GM12878 (cell line): ENCODE data around the gene APPBP2.

Source experiments
- BRCA1 ChIP-seq: IDR thresholded peaks from 2 replicates; pipeline ENCODE4 v1.6.1; 2011; ENCODE audit warnings: low read depth, low read length, improper control_type of control experiment
- MTA2 ChIP-seq: fragments of 450-650 bp; IDR thresholded peaks from 2 replicates; pipeline ENCODE4 v1.6.1; 2016; ENCODE audit warnings: low read depth, mild to moderate bottlenecking, moderate library complexity
- POLR2AphosphoS5 ChIP-seq: IDR thresholded peaks from 2 replicates; pipeline ENCODE4 v1.6.1; 2011; ENCODE audit warnings: mild to moderate bottlenecking, low read length, inconsistent platforms
- RCOR1 ChIP-seq: conservative IDR thresholded peaks from 2 replicates; pipeline ENCODE4 v1.6.1; 2012; ENCODE audit warnings: low read depth, low read length, improper control_type of control experiment
- ZBED1 ChIP-seq: IDR thresholded peaks from 2 replicates; pipeline ENCODE4 v1.6.1; 2016; ENCODE audit warnings: borderline replicate concordance
- TF ChIP-seq, protein P1 (sequence below), 3 experiments: IDR thresholded peaks in 2 of 3; conservative IDR thresholded peaks in 1 of 3; 2 replicates each; pipeline ENCODE4 v1.5.1; 2011; ENCODE audit warnings: low read depth in 3 of 3, low read length in 3 of 3, mild to moderate bottlenecking in 3 of 3, control low read depth in 2 of 3, moderate library complexity in 2 of 3, inconsistent platforms in 1 of 3, mixed read lengths in 1 of 3; ENCODE audit not compliant: control insufficient read depth in 2 of 3, insufficient read depth in 1 of 3; ENCODE audit errors: extremely low read depth in 1 of 3
- TF ChIP-seq, protein P2 (sequence below): IDR thresholded peaks from 2 replicates; pipeline ENCODE4 v1.6.1; 2011; ENCODE audit warnings: borderline replicate concordance, low read depth, mild to moderate bottlenecking, moderate library complexity, mixed read lengths, low read length; ENCODE audit not compliant: insufficient read depth; ENCODE audit errors: extremely low read length

DNA sequence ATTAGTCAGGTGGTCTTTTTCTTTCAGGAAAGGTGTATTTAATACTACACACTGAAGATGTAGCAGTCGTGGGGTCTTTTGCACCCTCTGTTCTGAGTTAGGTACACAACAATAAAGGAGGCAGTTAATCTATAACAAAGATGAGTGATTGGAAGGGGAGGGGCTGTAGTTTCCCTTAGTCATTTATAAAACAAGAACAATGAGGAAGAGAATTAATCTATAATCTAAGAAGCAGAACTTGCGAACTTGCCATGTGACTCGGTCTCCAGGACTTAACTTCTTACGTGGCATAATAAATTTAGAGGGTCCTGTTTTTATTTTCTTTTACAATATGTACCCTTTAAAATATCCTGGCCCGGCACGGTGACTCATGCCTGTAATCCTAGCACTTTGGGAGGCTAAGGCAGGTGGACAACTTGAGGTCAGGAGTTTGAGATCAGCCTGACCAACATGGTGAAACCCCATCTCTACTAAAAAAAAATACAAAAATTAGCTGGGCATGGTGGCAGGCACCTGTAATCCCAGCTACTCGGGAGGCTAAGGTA, 8.6 kb upstream of the APPBP2 start:
- TF ChIP-seq BRCA1 (no peak), ZBED1 (no peak), POLR2AphosphoS5 (no peak), MTA2 (no peak), RCOR1 (no peak)
- TF ChIP-seq, protein P1, sequence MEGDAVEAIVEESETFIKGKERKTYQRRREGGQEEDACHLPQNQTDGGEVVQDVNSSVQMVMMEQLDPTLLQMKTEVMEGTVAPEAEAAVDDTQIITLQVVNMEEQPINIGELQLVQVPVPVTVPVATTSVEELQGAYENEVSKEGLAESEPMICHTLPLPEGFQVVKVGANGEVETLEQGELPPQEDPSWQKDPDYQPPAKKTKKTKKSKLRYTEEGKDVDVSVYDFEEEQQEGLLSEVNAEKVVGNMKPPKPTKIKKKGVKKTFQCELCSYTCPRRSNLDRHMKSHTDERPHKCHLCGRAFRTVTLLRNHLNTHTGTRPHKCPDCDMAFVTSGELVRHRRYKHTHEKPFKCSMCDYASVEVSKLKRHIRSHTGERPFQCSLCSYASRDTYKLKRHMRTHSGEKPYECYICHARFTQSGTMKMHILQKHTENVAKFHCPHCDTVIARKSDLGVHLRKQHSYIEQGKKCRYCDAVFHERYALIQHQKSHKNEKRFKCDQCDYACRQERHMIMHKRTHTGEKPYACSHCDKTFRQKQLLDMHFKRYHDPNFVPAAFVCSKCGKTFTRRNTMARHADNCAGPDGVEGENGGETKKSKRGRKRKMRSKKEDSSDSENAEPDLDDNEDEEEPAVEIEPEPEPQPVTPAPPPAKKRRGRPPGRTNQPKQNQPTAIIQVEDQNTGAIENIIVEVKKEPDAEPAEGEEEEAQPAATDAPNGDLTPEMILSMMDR (IDR thresholded peaks at IDR 0.05 in 2 of 3, conservative IDR thresholded peaks at IDR 0.05 in 1 of 3; ENCODE audit: control insufficient read depth in 2 of 3, extremely low read depth in 1 of 3, insufficient read depth in 1 of 3, low read depth in 3 of 3, low read length in 3 of 3): no peak
- TF ChIP-seq, protein P2, sequence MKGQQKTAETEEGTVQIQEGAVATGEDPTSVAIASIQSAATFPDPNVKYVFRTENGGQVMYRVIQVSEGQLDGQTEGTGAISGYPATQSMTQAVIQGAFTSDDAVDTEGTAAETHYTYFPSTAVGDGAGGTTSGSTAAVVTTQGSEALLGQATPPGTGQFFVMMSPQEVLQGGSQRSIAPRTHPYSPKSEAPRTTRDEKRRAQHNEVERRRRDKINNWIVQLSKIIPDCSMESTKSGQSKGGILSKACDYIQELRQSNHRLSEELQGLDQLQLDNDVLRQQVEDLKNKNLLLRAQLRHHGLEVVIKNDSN: no peak
